Stimulated activated naive CD8-positive, alpha-beta T cell treated with anti-CD3 and anti-CD28 coated beads, Interleukin-15, amount 100 ng/mL, for 72 hours (primary cell): ENCODE measurements around the gene APOA4.

ENCODE experiments used
- ATAC-seq: fragments of 150-1000 bp; cut with Tn5 transposase; 2 replicates; pipeline ENCODE4 v1.10.0; 2021; ENCODE audit warnings: mild to moderate bottlenecking, moderate library complexity
- DNase-seq, 2 donors: peaks; one replicate each; pipeline ENCODE4 v3.0.0; 2021 to 2022
- H3K27ac Mint-ChIP-seq, 2 donors: one replicate each; pipeline ENCODE4 v1.8.0; 2022; ENCODE audit warnings: mild to moderate bottlenecking in 2 of 2, mixed read lengths in 2 of 2, moderate library complexity in 2 of 2
- H3K27me3 Mint-ChIP-seq: one replicate; pipeline ENCODE4 v1.8.0; 2022; ENCODE audit warnings: mixed read lengths
- H3K4me1 Mint-ChIP-seq: one replicate; pipeline ENCODE4 v1.8.0; 2022; ENCODE audit warnings: mild to moderate bottlenecking, mixed read lengths
- H3K4me3 Mint-ChIP-seq, 2 donors: one replicate each; pipeline ENCODE4 v1.8.0; 2022; ENCODE audit warnings: mild to moderate bottlenecking in 2 of 2, mixed read lengths in 2 of 2, moderate library complexity in 1 of 2
- H3K9me3 Mint-ChIP-seq, 2 donors: one replicate each; pipeline ENCODE4 v1.8.0; 2022; ENCODE audit warnings: mixed read lengths in 2 of 2

APOA4 gene

DNA sequence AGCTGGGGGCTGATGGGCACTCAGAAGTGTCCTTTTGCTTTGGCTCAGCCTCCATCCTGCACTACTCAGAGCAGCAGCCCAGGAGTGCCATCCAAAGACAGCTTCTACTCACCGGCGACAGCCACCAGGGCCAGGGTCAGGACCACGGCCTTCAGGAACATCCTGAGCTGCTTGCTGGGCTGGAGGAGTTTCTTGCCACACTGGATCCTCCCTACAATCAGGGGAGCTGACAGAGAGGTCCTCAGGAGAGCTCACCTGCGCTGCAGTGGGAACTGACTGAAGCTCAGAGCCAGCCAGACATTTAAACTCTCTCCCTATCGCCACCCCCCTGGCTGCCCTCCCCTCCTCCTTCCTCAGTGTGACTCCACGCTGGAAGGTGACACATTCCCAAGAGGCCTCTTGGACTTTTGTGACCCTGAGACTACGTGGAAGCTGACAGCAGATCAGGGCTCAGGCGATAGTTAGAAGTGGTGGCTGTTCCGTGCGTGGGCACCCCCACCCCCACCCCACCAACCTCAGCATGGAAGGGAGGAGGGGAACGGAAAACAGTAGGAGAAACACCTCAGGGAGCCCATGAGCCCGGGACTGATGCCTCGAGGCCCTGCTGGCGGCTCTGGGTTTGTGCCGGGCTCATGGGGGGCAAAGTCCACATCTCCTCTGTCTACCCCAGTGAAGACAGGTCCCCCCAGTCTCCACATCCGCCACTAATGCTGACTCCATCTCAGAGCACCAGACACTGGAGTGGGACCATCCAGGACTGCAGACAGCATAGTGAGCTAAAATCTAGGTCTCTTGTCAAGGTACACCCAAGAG, at the start of gene APOA4:
Gene APOA4, minus strand, starts transcription at position 274 of the 813 bp plus-strand sequence. Its CDS starts 113 bp downstream, at position 161.
- DNase-seq (no peak), ATAC-seq (no peak)
- H3K27me3 Mint-ChIP-seq, result no peaks in the 10 kb centered on the region
- no peaks in the 10 kb centered on the region for H3K4me1 Mint-ChIP-seq
- H3K4me3 Mint-ChIP-seq, result no peak within 1 kb of the TSS
- no peak within 1 kb of the TSS for H3K27ac Mint-ChIP-seq
- H3K9me3 Mint-ChIP-seq, result no peaks in the 10 kb centered on the region

- DNase-seq, result no peak
- Mint-ChIP-seq H3K27ac (no peak overlapping the region), H3K4me3 (no peak overlapping the region), H3K4me1 (peaks cover 9% of the 10 kb centered on the region), H3K9me3 (no peaks in the 10 kb centered on the region), H3K27me3 (no peaks in the 10 kb centered on the region)
- no peak for ATAC-seq
Measured at GRCh38 chr11:116871248-116871647, 48.1 kb upstream of the APOA4 start.

- peak overlapping the region; percentile 34 to 66 for H3K27ac Mint-ChIP-seq
Measured at GRCh38 chr11:116870054-116870453, 47.0 kb upstream of the APOA4 start.

DNA sequence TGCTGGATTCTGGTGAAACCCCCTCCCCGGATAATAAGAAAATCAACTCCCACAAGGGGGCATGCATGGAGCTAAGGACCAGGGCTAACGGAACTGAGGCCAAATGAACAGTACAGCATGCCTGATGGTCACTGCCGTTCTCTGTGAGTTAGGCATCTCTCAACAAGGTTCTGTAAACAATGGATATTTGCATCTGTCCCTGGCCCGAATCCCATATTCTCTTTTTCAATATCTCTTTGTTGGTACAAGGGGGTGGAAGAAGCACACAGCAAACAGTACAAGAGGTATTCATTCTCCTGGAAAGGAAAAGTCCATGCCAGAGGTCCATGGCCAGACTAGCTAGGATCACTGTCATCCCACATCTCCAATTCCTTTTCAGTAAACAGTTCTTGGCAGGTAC, 46.5 kb upstream of the APOA4 start:
- Mint-ChIP-seq H3K4me3 (no peak overlapping the region), H3K27me3 (no peaks in the 10 kb centered on the region), H3K4me1 (peaks cover 9% of the 10 kb centered on the region), H3K9me3 (no peaks in the 10 kb centered on the region), H3K27ac (peak overlapping the region in 1 of 2 donors; percentile 34)
- no peak for ATAC-seq
- no peak for DNase-seq

More at GRCh38 chr11:116870054-116870453, 47.0 kb upstream of the APOA4 start:
- Mint-ChIP-seq H3K4me1 (peaks cover 9% of the 10 kb centered on the region), H3K27me3 (no peaks in the 10 kb centered on the region), H3K9me3 (no peaks in the 10 kb centered on the region), H3K4me3 (no peak overlapping the region)
- DNase-seq, result no peak
- ATAC-seq, result no peak

GRCh38 chr11:116868066-116868465, 45.0 kb upstream of the APOA4 start:
- Mint-ChIP-seq H3K27me3 (no peaks in the 10 kb centered on the region), H3K4me3 (no peak overlapping the region), H3K4me1 (peaks cover 9% of the 10 kb centered on the region), H3K9me3 (no peaks in the 10 kb centered on the region), H3K27ac (no peak overlapping the region)
- no peak for DNase-seq
- no peak for ATAC-seq

GRCh38 chr11:116867619-116868018, 44.5 kb upstream of the APOA4 start:
- peaks cover 9% of the 10 kb centered on the region for H3K4me1 Mint-ChIP-seq
- H3K27me3 Mint-ChIP-seq, result no peaks in the 10 kb centered on the region
- no peak for ATAC-seq
- no peaks in the 10 kb centered on the region for H3K9me3 Mint-ChIP-seq
- H3K27ac Mint-ChIP-seq, result no peak overlapping the region
- no peak overlapping the region for H3K4me3 Mint-ChIP-seq
- no peak for DNase-seq

- no peak overlapping the region for H3K27ac Mint-ChIP-seq
- DNase-seq (no peak), ATAC-seq (no peak)
- no peaks in the 10 kb centered on the region for H3K9me3 Mint-ChIP-seq
- no peak overlapping the region for H3K4me3 Mint-ChIP-seq
- no peaks in the 10 kb centered on the region for H3K27me3 Mint-ChIP-seq
- peaks cover 9% of the 10 kb centered on the region for H3K4me1 Mint-ChIP-seq
Measured at GRCh38 chr11:116866804-116867455, 43.8 kb upstream of the APOA4 start.

DNA sequence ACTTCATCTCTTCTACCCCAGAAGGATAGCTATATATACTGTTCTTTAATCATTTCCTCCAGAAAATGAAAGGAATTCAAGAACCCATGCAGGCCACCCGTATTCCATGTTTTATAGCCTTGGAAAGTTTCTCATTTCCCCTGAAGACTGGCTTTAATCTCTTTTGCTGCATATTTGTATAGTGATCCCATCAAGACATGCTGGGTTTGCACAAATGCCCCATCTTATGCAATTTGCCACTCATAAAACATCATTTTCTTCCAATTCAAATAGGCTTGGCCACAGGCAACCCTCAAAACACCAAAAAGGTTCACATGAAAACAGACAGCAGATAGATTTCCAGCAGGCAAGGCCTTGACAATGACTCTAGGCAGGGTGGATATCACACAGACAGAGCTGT, 42.6 kb upstream of the APOA4 start:
- Mint-ChIP-seq H3K27ac (no peak overlapping the region), H3K4me3 (no peak overlapping the region), H3K27me3 (no peaks in the 10 kb centered on the region), H3K9me3 (no peaks in the 10 kb centered on the region), H3K4me1 (peaks cover 9% of the 10 kb centered on the region)
- DNase-seq, result no peak
- no peak for ATAC-seq

GRCh38 chr11:116864531-116864930, 41.4 kb upstream of the APOA4 start:
- ATAC-seq, result no peak
- H3K4me1 Mint-ChIP-seq, result peaks cover under 1% of the 10 kb centered on the region
- no peak overlapping the region for H3K4me3 Mint-ChIP-seq
- no peaks in the 10 kb centered on the region for H3K9me3 Mint-ChIP-seq
- no peak overlapping the region for H3K27ac Mint-ChIP-seq
- DNase-seq, result no peak
- H3K27me3 Mint-ChIP-seq, result no peaks in the 10 kb centered on the region

- no peaks in the 10 kb centered on the region for H3K9me3 Mint-ChIP-seq
- H3K27me3 Mint-ChIP-seq, result no peaks in the 10 kb centered on the region
- no peak overlapping the region for H3K4me3 Mint-ChIP-seq
- no peak for DNase-seq
- ATAC-seq, result no peak
- no peaks in the 10 kb centered on the region for H3K4me1 Mint-ChIP-seq
- no peak overlapping the region for H3K27ac Mint-ChIP-seq
Measured at GRCh38 chr11:116862951-116863350, 39.8 kb upstream of the APOA4 start.

DNA sequence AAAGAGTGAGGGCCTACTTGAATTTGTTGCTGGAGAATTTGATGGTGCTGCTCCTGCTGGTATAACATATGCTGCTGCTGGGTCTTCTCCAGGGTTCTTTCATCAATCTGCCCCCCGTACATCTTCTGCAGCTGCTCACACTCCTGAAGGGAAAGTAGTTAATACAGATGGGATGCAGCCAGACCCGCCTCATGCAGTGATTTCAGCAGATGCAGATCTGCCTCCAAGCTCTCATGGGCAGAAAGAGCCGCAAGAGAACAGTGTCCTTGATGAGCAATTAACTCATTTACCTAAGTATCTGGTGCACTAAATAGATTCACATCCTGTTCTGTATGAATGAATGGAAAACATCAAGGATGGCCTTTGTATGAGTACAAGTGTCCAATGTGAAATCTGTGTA, 39.1 kb upstream of the APOA4 start:
- Mint-ChIP-seq H3K4me3 (no peak overlapping the region), H3K27ac (no peak overlapping the region), H3K9me3 (no peaks in the 10 kb centered on the region), H3K4me1 (no peaks in the 10 kb centered on the region), H3K27me3 (no peaks in the 10 kb centered on the region)
- DNase-seq (no peak), ATAC-seq (no peak)

DNA sequence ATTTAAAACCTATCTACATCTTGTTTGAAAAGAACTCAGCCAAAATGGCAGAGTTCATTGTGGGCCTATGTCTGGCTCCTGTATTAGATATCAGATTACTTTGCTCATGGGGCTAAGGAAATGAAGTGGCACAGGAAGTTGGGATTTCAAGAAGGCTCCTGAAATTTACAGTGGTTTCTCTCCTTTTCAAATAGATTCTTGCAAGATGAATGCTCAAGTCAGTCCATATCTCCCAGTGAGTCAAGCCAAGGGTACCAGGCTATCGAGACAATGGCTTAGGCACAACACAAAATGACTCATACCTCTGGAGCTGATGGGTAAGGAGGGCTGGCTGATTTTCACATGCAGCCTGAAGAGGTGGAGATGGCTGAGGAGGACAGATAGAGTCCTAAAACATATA, 38.4 kb upstream of the APOA4 start:
- peaks cover 6% of the 10 kb centered on the region for H3K4me1 Mint-ChIP-seq
- no peaks in the 10 kb centered on the region for H3K27me3 Mint-ChIP-seq
- ATAC-seq (no peak), DNase-seq (no peak)
- no peaks in the 10 kb centered on the region for H3K9me3 Mint-ChIP-seq
- no peak overlapping the region for H3K4me3 Mint-ChIP-seq
- H3K27ac Mint-ChIP-seq, result no peak overlapping the region

DNA sequence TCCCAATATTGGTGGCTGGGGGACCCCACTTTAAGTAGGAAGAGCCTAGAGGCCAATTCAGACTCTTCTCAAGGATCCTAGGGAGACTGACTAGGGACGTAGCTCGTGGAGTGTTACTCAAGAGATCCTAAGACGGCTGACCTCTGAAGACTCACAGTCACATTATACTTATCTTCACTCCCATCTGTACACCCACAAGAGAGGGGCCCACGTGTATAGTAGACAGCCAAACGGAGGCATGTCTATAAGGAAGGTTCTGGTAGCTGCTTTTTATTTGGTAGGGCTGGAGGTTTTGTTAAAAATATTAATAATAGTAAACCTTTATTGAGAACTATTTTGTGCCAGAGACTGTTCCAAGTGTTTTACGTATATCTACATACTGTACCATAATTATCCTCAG, 37.2 kb upstream of the APOA4 start:
- Mint-ChIP-seq H3K4me3 (no peak overlapping the region), H3K9me3 (no peaks in the 10 kb centered on the region), H3K4me1 (peaks cover 17% of the 10 kb centered on the region), H3K27ac (no peak overlapping the region), H3K27me3 (no peaks in the 10 kb centered on the region)
- no peak for DNase-seq
- ATAC-seq, result no peak

GRCh38 chr11:116859175-116859574, 36.1 kb upstream of the APOA4 start:
- Mint-ChIP-seq H3K27ac (peak overlapping the region in 1 of 2 donors; percentile 64), H3K4me3 (no peak overlapping the region), H3K4me1 (peaks cover 25% of the 10 kb centered on the region), H3K9me3 (no peaks in the 10 kb centered on the region), H3K27me3 (no peaks in the 10 kb centered on the region)
- no peak for ATAC-seq
- no peak for DNase-seq

GRCh38 chr11:116857936-116858335, 34.8 kb upstream of the APOA4 start:
- peaks cover 37% of the 10 kb centered on the region for H3K4me1 Mint-ChIP-seq
- DNase-seq (no peak), ATAC-seq (no peak)
- H3K27me3 Mint-ChIP-seq, result no peaks in the 10 kb centered on the region
- H3K9me3 Mint-ChIP-seq, result no peaks in the 10 kb centered on the region
- H3K27ac Mint-ChIP-seq, result no peak overlapping the region
- H3K4me3 Mint-ChIP-seq, result no peak overlapping the region

- DNase-seq (no peak), ATAC-seq (no peak)
- Mint-ChIP-seq H3K27ac (no peak overlapping the region), H3K4me3 (no peak overlapping the region), H3K9me3 (no peaks in the 10 kb centered on the region), H3K4me1 (peaks cover 44% of the 10 kb centered on the region), H3K27me3 (no peaks in the 10 kb centered on the region)
Measured at GRCh38 chr11:116857316-116857715, 34.2 kb upstream of the APOA4 start.
